ENCODE measurements around the gene LRRC4C. TPM values are rescaled to one million over a fixed set of nuclear protein-coding genes. Genes with fewer than 3 reads are reported as not detected.

Gene LRRC4C
- total and polyA plus RNA-seq, 2 experiments from 2014 or later, result 0.35 to 1.1 TPM

DNA sequence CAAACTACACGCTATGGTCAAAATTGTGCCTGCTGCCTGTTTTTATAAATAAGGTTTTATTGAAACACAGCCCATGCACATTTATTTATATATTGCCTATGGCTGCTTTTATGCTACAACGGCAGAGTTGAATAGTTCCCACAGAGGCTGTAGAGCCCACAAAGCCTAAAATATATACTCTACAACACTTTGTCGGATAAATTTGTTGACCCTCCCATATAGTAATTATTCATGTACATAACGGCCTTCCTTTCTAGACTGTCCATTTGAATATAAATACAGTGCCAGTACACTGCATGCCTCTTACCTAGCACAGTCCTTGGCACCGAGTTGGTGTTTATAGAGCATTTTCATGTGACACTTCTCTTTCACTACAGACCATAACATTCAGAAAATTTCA lies 314.0 kb downstream of the LRRC4C start:
- H3K9me2 ChIP-seq (ENCODE audit: insufficient read depth), result no peaks in the 10 kb centered on the region
- H3F3A ChIP-seq (replicated peaks; ENCODE audit: low read depth), result no peaks in the 10 kb centered on the region
- H3K79me2 ChIP-seq (replicated peaks; ENCODE audit: insufficient read depth), result no peaks in the 10 kb centered on the region
- H3K9me3 Mint-ChIP-seq, result no peaks in the 10 kb centered on the region
- ATAC-seq, result no peak
- peaks cover 24% of the 10 kb centered on the region for H3K4me1 ChIP-seq (ENCODE audit: insufficient read depth)
- no peak for DNase-seq (ENCODE audit: low spot score)
- H3K36me3 Mint-ChIP-seq (ENCODE audit: low read depth), result no peaks in the 10 kb centered on the region
- no peaks in the 10 kb centered on the region for H3K27me3 ChIP-seq (ENCODE audit: insufficient read depth)
- no peak overlapping the region for H3K4me3 Mint-ChIP-seq
- H2AFZ ChIP-seq, result no peak overlapping the region
- H3K36me3 ChIP-seq (ENCODE audit: insufficient read depth), result no peaks in the 10 kb centered on the region
- H3K27ac ChIP-seq (ENCODE audit: low read depth), result no peak overlapping the region
- no peak overlapping the region for H3K27ac Mint-ChIP-seq
- no peak overlapping the region for H3K4me3 ChIP-seq
- H3K4me2 ChIP-seq, result no peak overlapping the region
- H3K27me3 Mint-ChIP-seq (ENCODE audit: insufficient read depth, low read depth, poor library complexity), result no peaks in the 10 kb centered on the region
- TF ChIP-seq ZNF331 (CRISPR knock-in tag; IDR thresholded peaks at IDR 0.05; ENCODE audit: low read depth) (no peak), EZH2 (IDR thresholded peaks at IDR 0.05; ENCODE audit: low read depth, unreplicated experiment) (no peak), EZH2phosphoT487 (IDR thresholded peaks at IDR 0.05; ENCODE audit: unreplicated experiment) (no peak), CREB1 (CRISPR knock-in tag; IDR thresholded peaks at IDR 0.05; ENCODE audit: low read depth) (no peak), ZNF114 (CRISPR knock-in tag; IDR thresholded peaks at IDR 0.05) (no peak), STAT1 (IDR thresholded peaks at IDR 0.05; ENCODE audit: unreplicated experiment) (no peak), POLR2AphosphoS5 (IDR thresholded peaks at IDR 0.05; ENCODE audit: low read depth) (no peak), JUNB (IDR thresholded peaks at IDR 0.05; ENCODE audit: unreplicated experiment) (no peak), NANOG (IDR thresholded peaks at IDR 0.05; ENCODE audit: borderline replicate concordance) (no peak)
- TF ChIP-seq, protein P1, sequence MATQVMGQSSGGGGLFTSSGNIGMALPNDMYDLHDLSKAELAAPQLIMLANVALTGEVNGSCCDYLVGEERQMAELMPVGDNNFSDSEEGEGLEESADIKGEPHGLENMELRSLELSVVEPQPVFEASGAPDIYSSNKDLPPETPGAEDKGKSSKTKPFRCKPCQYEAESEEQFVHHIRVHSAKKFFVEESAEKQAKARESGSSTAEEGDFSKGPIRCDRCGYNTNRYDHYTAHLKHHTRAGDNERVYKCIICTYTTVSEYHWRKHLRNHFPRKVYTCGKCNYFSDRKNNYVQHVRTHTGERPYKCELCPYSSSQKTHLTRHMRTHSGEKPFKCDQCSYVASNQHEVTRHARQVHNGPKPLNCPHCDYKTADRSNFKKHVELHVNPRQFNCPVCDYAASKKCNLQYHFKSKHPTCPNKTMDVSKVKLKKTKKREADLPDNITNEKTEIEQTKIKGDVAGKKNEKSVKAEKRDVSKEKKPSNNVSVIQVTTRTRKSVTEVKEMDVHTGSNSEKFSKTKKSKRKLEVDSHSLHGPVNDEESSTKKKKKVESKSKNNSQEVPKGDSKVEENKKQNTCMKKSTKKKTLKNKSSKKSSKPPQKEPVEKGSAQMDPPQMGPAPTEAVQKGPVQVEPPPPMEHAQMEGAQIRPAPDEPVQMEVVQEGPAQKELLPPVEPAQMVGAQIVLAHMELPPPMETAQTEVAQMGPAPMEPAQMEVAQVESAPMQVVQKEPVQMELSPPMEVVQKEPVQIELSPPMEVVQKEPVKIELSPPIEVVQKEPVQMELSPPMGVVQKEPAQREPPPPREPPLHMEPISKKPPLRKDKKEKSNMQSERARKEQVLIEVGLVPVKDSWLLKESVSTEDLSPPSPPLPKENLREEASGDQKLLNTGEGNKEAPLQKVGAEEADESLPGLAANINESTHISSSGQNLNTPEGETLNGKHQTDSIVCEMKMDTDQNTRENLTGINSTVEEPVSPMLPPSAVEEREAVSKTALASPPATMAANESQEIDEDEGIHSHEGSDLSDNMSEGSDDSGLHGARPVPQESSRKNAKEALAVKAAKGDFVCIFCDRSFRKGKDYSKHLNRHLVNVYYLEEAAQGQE (IDR thresholded peaks at IDR 0.05; ENCODE audit: unreplicated experiment), result no peak
- TF ChIP-seq, protein P2, sequence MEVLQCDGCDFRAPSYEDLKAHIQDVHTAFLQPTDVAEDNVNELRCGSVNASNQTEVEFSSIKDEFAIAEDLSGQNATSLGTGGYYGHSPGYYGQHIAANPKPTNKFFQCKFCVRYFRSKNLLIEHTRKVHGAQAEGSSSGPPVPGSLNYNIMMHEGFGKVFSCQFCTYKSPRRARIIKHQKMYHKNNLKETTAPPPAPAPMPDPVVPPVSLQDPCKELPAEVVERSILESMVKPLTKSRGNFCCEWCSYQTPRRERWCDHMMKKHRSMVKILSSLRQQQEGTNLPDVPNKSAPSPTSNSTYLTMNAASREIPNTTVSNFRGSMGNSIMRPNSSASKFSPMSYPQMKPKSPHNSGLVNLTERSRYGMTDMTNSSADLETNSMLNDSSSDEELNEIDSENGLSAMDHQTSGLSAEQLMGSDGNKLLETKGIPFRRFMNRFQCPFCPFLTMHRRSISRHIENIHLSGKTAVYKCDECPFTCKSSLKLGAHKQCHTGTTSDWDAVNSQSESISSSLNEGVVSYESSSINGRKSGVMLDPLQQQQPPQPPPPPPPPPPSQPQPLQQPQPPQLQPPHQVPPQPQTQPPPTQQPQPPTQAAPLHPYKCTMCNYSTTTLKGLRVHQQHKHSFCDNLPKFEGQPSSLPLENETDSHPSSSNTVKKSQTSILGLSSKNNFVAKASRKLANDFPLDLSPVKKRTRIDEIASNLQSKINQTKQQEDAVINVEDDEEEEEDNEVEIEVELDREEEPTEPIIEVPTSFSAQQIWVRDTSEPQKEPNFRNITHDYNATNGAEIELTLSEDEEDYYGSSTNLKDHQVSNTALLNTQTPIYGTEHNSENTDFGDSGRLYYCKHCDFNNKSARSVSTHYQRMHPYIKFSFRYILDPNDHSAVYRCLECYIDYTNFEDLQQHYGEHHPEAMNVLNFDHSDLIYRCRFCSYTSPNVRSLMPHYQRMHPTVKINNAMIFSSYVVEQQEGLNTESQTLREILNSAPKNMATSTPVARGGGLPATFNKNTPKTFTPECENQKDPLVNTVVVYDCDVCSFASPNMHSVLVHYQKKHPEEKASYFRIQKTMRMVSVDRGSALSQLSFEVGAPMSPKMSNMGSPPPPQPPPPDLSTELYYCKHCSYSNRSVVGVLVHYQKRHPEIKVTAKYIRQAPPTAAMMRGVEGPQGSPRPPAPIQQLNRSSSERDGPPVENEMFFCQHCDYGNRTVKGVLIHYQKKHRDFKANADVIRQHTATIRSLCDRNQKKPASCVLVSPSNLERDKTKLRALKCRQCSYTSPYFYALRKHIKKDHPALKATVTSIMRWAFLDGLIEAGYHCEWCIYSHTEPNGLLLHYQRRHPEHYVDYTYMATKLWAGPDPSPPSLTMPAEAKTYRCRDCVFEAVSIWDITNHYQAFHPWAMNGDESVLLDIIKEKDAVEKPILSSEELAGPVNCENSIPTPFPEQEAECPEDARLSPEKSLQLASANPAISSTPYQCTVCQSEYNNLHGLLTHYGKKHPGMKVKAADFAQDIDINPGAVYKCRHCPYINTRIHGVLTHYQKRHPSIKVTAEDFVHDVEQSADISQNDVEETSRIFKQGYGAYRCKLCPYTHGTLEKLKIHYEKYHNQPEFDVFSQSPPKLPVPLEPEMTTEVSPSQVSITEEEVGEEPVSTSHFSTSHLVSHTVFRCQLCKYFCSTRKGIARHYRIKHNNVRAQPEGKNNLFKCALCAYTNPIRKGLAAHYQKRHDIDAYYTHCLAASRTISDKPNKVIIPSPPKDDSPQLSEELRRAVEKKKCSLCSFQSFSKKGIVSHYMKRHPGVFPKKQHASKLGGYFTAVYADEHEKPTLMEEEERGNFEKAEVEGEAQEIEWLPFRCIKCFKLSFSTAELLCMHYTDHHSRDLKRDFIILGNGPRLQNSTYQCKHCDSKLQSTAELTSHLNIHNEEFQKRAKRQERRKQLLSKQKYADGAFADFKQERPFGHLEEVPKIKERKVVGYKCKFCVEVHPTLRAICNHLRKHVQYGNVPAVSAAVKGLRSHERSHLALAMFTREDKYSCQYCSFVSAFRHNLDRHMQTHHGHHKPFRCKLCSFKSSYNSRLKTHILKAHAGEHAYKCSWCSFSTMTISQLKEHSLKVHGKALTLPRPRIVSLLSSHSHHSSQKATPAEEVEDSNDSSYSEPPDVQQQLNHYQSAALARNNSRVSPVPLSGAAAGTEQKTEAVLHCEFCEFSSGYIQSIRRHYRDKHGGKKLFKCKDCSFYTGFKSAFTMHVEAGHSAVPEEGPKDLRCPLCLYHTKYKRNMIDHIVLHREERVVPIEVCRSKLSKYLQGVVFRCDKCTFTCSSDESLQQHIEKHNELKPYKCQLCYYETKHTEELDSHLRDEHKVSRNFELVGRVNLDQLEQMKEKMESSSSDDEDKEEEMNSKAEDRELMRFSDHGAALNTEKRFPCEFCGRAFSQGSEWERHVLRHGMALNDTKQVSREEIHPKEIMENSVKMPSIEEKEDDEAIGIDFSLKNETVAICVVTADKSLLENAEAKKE (CRISPR knock-in tag; IDR thresholded peaks at IDR 0.05), result no peak
- TF ChIP-seq, protein P3, sequence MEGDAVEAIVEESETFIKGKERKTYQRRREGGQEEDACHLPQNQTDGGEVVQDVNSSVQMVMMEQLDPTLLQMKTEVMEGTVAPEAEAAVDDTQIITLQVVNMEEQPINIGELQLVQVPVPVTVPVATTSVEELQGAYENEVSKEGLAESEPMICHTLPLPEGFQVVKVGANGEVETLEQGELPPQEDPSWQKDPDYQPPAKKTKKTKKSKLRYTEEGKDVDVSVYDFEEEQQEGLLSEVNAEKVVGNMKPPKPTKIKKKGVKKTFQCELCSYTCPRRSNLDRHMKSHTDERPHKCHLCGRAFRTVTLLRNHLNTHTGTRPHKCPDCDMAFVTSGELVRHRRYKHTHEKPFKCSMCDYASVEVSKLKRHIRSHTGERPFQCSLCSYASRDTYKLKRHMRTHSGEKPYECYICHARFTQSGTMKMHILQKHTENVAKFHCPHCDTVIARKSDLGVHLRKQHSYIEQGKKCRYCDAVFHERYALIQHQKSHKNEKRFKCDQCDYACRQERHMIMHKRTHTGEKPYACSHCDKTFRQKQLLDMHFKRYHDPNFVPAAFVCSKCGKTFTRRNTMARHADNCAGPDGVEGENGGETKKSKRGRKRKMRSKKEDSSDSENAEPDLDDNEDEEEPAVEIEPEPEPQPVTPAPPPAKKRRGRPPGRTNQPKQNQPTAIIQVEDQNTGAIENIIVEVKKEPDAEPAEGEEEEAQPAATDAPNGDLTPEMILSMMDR (conservative IDR thresholded peaks at IDR 0.05; ENCODE audit: low read depth in 2 of 2), result no peak
- TF ChIP-seq, protein P4, sequence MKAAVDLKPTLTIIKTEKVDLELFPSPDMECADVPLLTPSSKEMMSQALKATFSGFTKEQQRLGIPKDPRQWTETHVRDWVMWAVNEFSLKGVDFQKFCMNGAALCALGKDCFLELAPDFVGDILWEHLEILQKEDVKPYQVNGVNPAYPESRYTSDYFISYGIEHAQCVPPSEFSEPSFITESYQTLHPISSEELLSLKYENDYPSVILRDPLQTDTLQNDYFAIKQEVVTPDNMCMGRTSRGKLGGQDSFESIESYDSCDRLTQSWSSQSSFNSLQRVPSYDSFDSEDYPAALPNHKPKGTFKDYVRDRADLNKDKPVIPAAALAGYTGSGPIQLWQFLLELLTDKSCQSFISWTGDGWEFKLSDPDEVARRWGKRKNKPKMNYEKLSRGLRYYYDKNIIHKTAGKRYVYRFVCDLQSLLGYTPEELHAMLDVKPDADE (IDR thresholded peaks at IDR 0.05), result no peak
- H4K20me1 ChIP-seq (replicated peaks; ENCODE audit: insufficient read depth), result no peaks in the 10 kb centered on the region
- H3K4me1 Mint-ChIP-seq, result peaks cover 25% of the 10 kb centered on the region; the same call in 2 of the 3 replicates

All from GM23338 (cell line).